ENCODE data around the gene ASXL2. TPM values are rescaled to one million over a fixed set of nuclear protein-coding genes. Genes with fewer than 3 reads are reported as not detected.

The ASXL2 gene
- total and polyA plus RNA-seq, 4 donors, result 2.4 to 29.0 (median 12.3) TPM

GRCh38 chr2:25685741-25686140 is 192.5 kb downstream of the ASXL2 start:
- WGBS, 2 donors, result 82 to 88% methylated on average over 2 of the region's 2 CpGs
- TF ChIP-seq CTCF (IDR thresholded peaks at IDR 0.05; ENCODE audit: control extremely low read depth, extremely low read depth), result no peak
- no peaks in the 10 kb centered on the region for H3K9me3 ChIP-seq (ENCODE audit: control insufficient read depth in 4 of 4, insufficient read depth in 3 of 4, low read length in 3 of 4)
- peaks cover 0 to 2% (median 0%) of the 10 kb centered on the region in 3 donors for H3K27me3 ChIP-seq (ENCODE audit: control insufficient read depth in 3 of 3, insufficient read depth in 3 of 3, low read length in 2 of 3)
- H3K27ac ChIP-seq (ENCODE audit: low read depth in 1 of 2, low read length in 1 of 2), result no peak overlapping the region
- H3K9ac ChIP-seq (ENCODE audit: insufficient read depth in 1 of 2, low read length in 2 of 2), result no peak overlapping the region
- no peaks in the 10 kb centered on the region for H3K4me1 ChIP-seq (ENCODE audit: control insufficient read depth in 5 of 5, insufficient read depth in 5 of 5, low read length in 5 of 5)
- no peak for ATAC-seq (ENCODE audit: insufficient read depth, low FRiP score)
- no peak overlapping the region for H3K4me3 ChIP-seq
- DNase-seq, result no peak
- H3K36me3 ChIP-seq (ENCODE audit: control insufficient read depth in 4 of 4, insufficient read depth in 4 of 4, low read length in 4 of 4), result no peaks in the 10 kb centered on the region

GRCh38 chr2:25684577-25685473 is 193.5 kb downstream of the ASXL2 start:
- ATAC-seq (ENCODE audit: insufficient read depth, low FRiP score) (no peak), DNase-seq (no peak)
- WGBS, 2 donors, result 82 to 87% methylated on average over 20 of the region's 20 CpGs
- Histone ChIP-seq H3K36me3 (ENCODE audit: control insufficient read depth in 4 of 4, insufficient read depth in 4 of 4, low read length in 4 of 4) (no peaks in the 10 kb centered on the region), H3K27me3 (ENCODE audit: control insufficient read depth in 3 of 3, insufficient read depth in 3 of 3, low read length in 2 of 3) (peaks cover 0 to 2% (median 0%) of the 10 kb centered on the region in 3 donors), H3K9ac (ENCODE audit: insufficient read depth in 1 of 2, low read length in 2 of 2) (no peak overlapping the region), H3K9me3 (ENCODE audit: control insufficient read depth in 4 of 4, insufficient read depth in 3 of 4, low read length in 3 of 4) (no peaks in the 10 kb centered on the region), H3K27ac (ENCODE audit: low read depth in 1 of 2, low read length in 1 of 2) (no peak overlapping the region), H3K4me1 (ENCODE audit: control insufficient read depth in 5 of 5, insufficient read depth in 5 of 5, low read length in 5 of 5) (no peaks in the 10 kb centered on the region), H3K4me3 (no peak overlapping the region)
- TF ChIP-seq CTCF (IDR thresholded peaks at IDR 0.05; ENCODE audit: control extremely low read depth, extremely low read depth), result no peak

Small RNA genes within 50 kb of the gene (small RNA-seq; reads per million reads assigned to genes)
- not detected for gene NDUFB4P4 (ENCODE audit: low replicate concordance)
- not detected for gene RF00019 (ENCODE audit: low replicate concordance)

Other genes starting within 250 kb of the ASXL2 start
- gene DTNB, start 204.9 kb downstream of the ASXL2 start, total RNA-seq, result 10 to 100 TPM; 24.5 to 35.2 TPM
- gene DTNB, start 204.9 kb downstream of the ASXL2 start, polyA plus RNA-seq, result 10 to 100 TPM; 10.1 to 16.4 TPM
- 1 to 10 TPM; 6.2 TPM for gene KIF3C, start 104.0 kb upstream of the ASXL2 start, total RNA-seq
- 1 to 10 TPM; 1.1 to 2.2 TPM for gene KIF3C, start 104.0 kb upstream of the ASXL2 start, polyA plus RNA-seq
- gene RAB10, start 155.6 kb upstream of the ASXL2 start, total RNA-seq, result 100 to 1,000 TPM in 1 of 2 donors, 10 to 100 TPM in 1; 86.0 to 149 TPM
- 10 to 100 TPM; 37.6 to 84.5 TPM for gene RAB10, start 155.6 kb upstream of the ASXL2 start, polyA plus RNA-seq